H7 (cell line): ENCODE results near the gene PLXNA4. TPM values are rescaled to one million over a fixed set of nuclear protein-coding genes. Genes with fewer than 3 reads are reported as not detected.
"Not testable (repeated sequence)": the region's sequence is repeated elsewhere in the genome, so short reads cannot be mapped to it uniquely, and the experiment has no call there.

Source experiments
- DNase-seq: peaks from one replicate; pipeline ENCODE4 v3.0.0; 2012
- H3K27me3 ChIP-seq: 2 replicates; pipeline ENCODE4 v1.6.0; 2011; ENCODE audit warnings: mild to moderate bottlenecking, low read length; ENCODE audit not compliant: control insufficient read depth, insufficient read depth
- H3K36me3 ChIP-seq: replicated peaks from 2 replicates; pipeline ENCODE4 v1.5.1; 2011; ENCODE audit warnings: low read length; ENCODE audit not compliant: control insufficient read depth, insufficient read depth
- H3K4me3 ChIP-seq: 2 replicates; pipeline ENCODE4 v1.5.1; 2011; ENCODE audit warnings: low read depth, mild to moderate bottlenecking, control low read depth, low read length, moderate library complexity; ENCODE audit not compliant: insufficient read depth
- total RNA-seq: library from RNA; depleted of rRNA; stranded (reverse); fragments of >200 nt; shearing (Covaris generic); gene quantifications from 2 replicates; pipeline ENCODE4 v1.2.3, GENCODE V29; 2014

Gene PLXNA4
- total RNA-seq, 1 experiment from 2014 or later = 1.0 TPM

DNA sequence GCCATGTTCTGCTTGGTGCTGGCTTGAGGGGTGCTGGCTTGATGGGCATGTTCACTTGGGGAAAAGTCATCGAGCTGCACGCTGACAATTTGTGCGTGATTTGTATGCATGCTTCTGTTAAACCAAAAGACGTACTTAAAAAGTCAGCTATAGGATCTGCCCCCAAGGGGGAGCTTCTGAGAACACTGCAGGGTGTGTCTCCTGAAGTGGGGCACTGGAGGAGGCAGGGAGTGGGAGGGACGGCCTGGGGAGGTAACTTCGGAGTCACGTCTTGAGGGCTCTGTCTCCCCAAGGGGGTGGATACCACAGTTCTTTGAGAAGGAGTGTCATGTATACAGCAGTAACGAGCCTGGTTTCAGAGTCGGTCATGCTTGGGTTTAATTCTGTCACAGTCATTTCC is 406.5 kb downstream of the PLXNA4 start:
- DNase-seq = peak; percentile 68
- H3K27me3 ChIP-seq = no peaks in the 10 kb centered on the region

GRCh38 chr7:132168239-132168638 is 408.0 kb downstream of the PLXNA4 start:
- Histone ChIP-seq H3K4me3 (no peak overlapping the region), H3K27me3 (no peaks in the 10 kb centered on the region), H3K36me3 (no peaks in the 10 kb centered on the region)
- DNase-seq = no peak

More for the DNA sequence above, 406.5 kb downstream of the PLXNA4 start:
- Histone ChIP-seq H3K36me3 (no peaks in the 10 kb centered on the region), H3K4me3 (no peak overlapping the region)

- H3K4me3 ChIP-seq, H3K36me3 ChIP-seq, H3K27me3 ChIP-seq, DNase-seq: not testable (repeated sequence)
Observed at GRCh38 chr7:132165695-132166094, 410.6 kb downstream of the PLXNA4 start.

DNA sequence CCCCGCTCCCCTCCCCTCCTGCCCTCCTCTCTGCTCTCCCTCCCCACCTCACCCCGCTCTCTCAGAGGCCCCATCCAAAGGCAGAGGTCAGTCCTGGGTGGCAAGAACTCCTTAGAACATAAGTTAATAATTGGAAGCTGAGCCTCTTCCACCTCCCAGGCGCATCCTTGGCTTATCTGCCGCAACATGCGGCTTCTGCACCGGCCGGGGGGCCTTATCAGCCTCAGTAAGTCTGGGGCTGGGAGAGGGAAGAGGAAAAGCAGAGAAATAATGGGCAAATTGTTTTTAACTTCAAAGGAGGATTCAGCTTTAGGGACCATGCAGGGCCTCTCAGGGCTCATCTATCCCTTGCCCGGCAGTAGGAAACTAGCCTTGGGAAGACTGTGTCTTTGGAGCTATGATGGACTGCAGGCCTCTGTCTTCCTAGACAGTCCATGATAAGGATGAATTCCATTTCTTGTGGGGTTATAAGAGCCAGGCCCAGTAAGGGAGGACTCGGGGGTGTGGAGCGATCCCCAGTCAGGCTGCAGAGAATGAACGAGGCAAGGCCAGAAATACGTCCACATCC is 411.6 kb downstream of the PLXNA4 start:
- Histone ChIP-seq H3K36me3 (no peaks in the 10 kb centered on the region), H3K4me3 (no peak overlapping the region), H3K27me3 (no peaks in the 10 kb centered on the region)
- DNase-seq = no peak

GRCh38 chr7:132162556-132163144 is 413.6 kb downstream of the PLXNA4 start:
- no peak overlapping the region for H3K4me3 ChIP-seq

DNA sequence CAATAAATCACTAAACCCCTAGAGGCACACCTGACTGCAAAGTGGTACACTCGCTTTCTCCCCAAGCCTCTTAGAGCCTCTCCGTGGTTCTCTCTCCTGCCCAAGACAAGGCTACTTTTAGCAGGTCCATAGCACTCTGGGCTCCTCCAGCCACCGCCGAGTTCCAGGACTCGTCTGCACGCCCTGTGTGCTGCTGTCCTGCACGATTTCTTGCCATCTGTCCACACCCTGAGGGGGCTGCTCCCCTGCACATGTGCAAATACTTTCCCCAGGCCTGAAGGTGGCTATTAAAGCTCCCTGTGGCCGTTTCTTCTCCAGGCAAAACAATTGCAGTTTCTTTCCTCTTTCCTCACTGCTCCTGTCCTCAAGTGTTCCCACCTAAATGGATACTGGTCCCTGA is 414.3 kb downstream of the PLXNA4 start:
- no peak for DNase-seq
- Histone ChIP-seq H3K27me3 (no peaks in the 10 kb centered on the region; the same call in 1 of the 2 replicates), H3K36me3 (no peaks in the 10 kb centered on the region), H3K4me3 (no peak overlapping the region)

More at GRCh38 chr7:132162556-132163144, 413.6 kb downstream of the PLXNA4 start:
- Histone ChIP-seq H3K27me3 (no peaks in the 10 kb centered on the region), H3K36me3 (no peaks in the 10 kb centered on the region)
- DNase-seq = peak; percentile 83

DNA sequence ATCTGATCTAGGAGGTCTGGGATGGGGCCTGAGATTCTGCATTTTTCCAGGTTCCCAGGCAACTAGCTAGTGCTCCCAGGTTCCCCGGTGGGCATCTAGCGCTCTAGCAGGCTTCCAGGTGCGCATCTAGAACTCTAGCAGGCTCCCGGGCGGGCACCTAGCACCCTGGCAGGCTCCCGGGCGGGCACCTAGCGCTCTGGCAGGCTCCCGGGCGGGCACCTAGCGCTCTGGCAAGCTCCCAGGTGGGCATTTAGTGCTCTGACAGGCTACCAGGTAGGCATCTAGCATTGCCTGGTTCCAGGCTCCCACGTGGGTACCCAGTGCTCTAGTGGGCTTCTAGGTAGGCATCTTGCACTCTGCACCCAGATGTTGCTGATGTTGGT is 414.7 kb downstream of the PLXNA4 start:
- H3K27me3 ChIP-seq = no peaks in the 10 kb centered on the region; the same call in 1 of the 2 replicates
- no peak for DNase-seq

DNA sequence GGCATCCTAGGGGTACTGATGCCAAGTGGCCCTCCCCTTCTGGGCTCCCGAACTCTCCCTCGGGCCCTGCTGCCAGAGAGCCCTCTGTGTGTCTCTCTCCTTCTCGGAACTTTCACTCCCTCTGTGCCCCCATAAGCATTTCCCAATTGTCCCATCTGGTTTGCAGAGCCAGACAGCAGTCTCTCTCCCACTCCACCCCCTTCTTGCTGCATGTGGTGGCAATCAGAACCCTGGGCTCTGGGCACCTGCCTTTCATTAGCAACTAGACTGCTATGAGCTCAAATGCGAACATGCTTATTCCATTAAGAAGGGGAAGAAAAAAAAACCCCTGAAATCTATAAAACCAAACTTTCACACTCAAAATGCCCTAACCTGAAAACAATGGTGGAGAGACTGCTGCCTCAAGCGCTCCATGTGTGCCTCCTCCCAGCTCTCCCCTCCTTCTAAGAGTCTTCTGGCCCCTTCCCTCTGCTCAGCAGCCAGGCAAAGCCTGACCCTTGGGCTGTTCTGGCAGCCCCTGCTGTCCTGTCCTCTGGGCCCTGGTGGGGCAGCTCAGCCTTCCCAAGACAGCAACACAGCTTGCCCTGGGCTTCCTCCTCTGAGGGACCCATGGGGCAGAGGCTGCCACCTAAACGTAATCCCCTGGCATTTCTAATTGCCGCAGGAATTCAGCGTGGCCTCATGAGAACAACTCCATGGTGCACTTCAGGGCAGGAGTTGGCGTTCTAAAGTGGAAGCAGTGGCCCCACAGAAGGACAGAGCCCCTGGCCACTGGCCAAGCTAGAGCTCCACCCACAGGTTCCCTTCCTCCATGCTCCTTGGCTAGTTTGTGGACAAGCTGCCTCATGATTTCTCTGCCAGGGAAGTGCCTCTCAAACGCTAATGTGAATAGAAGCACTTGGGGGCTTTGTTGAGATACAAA is 415.4 kb downstream of the PLXNA4 start:
- no peak for DNase-seq

More for the DNA sequence above, 414.7 kb downstream of the PLXNA4 start:
- Histone ChIP-seq H3K36me3 (no peaks in the 10 kb centered on the region), H3K4me3 (no peak overlapping the region)

DNA sequence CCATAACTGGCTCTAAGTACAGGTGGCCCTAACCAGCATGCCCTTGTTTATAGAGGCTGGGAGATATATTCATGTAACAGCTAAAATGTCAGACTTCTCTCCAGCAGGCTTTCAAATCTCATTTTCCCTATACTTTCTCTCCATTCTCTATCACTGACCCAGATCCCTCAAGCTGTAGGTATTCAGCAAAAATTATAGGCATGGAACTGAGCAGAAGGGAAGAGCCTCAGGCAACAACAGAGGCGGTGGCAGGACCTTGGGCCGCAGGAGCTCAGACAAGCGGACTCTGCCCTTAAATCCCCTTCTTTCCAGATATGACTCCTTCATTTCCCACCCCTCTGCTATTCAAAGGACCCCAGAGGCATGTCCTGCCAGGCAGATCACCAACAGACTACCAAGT is 417.4 kb downstream of the PLXNA4 start:
- no peaks in the 10 kb centered on the region; the same call in 1 of the 2 replicates for H3K27me3 ChIP-seq
- H3K36me3 ChIP-seq = no peaks in the 10 kb centered on the region
- DNase-seq = no peak
- H3K4me3 ChIP-seq = no peak overlapping the region

More for the DNA sequence above, 415.4 kb downstream of the PLXNA4 start:
- H3K4me3 ChIP-seq = no peak overlapping the region
- no peaks in the 10 kb centered on the region; the same call in 1 of the 2 replicates for H3K27me3 ChIP-seq
- H3K36me3 ChIP-seq = no peaks in the 10 kb centered on the region

DNA sequence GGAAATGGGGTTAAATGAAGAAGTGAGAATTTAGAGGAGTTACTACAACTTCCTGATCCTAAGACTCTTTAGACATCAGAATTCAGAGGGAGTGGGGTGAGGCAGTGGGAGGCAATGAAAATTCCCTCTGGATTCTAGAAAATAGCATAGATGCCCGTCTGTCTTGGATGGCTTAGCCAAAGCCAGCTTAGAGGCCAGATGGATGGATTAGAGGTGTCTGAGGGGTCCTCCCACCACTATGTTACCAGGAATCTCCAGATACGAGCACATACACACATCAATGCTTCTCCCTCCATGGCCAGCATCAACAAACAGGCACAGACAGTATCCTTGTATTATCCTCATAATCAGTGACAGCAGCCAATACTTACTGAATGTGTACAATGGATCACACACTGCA is 418.1 kb downstream of the PLXNA4 start:
- no peak for DNase-seq

DNA sequence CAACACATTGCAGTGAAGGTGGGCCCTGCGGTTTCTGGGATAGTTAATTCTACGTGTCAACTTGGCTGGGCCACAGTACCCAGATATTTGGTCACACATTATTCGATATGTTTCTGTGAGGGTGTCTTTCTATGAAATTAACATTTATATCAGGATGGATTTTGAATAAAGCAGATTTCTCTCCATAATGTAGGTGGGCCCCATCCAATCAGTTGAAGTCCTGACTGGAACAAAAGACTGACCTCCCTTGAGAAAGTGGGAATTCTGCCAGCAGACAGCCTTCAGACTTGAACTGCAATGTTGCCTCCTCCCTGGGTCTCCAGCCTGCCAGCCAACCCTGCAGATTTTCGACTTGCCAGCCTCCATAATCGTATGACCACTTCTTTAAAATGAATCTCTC is 420.6 kb downstream of the PLXNA4 start:
- no peak overlapping the region for H3K4me3 ChIP-seq
- no peaks in the 10 kb centered on the region for H3K36me3 ChIP-seq
- no peak for DNase-seq
- no peaks in the 10 kb centered on the region; the same call in 1 of the 2 replicates for H3K27me3 ChIP-seq

More for the DNA sequence above, 418.1 kb downstream of the PLXNA4 start:
- no peak overlapping the region for H3K4me3 ChIP-seq
- no peaks in the 10 kb centered on the region; the same call in 1 of the 2 replicates for H3K27me3 ChIP-seq
- H3K36me3 ChIP-seq = no peaks in the 10 kb centered on the region

GRCh38 chr7:132154695-132155471 is 421.4 kb downstream of the PLXNA4 start:
- Histone ChIP-seq H3K36me3 (no peaks in the 10 kb centered on the region), H3K4me3 (no peak overlapping the region), H3K27me3 (no peaks in the 10 kb centered on the region; the same call in 1 of the 2 replicates)
- peak; percentile 60 for DNase-seq

DNA sequence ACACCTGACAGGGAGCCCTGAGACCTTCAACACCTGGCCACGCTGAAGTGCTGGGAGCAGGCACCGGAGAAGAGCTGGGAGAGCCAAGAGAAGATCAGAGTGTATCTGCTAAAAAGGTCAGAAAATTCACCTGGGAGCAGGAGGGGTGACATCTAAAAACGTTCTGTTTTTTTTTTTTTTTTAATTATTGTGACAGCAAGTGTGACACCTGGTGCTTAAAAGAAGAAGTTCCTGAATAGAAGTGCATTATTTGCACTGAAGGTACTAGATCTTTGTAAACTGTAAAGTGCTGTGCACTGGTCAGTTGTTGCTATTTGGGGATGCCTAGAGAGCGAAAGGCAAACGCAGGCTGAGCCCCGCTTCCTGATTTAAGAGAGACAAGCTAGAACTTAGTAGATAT is 422.0 kb downstream of the PLXNA4 start:
- no peak overlapping the region for H3K4me3 ChIP-seq
- no peak for DNase-seq
- no peaks in the 10 kb centered on the region; the same call in 1 of the 2 replicates for H3K27me3 ChIP-seq
- H3K36me3 ChIP-seq = no peaks in the 10 kb centered on the region
